ENCODE data around the gene PLCB1. TPM values are rescaled to one million over a fixed set of nuclear protein-coding genes. Genes with fewer than 3 reads are reported as not detected.
"Not testable (repeated sequence)": the region's sequence is repeated elsewhere in the genome, so short reads cannot be mapped to it uniquely, and the experiment has no call there.

Gene PLCB1
- total and polyA plus RNA-seq, 2 of the 4 experiments (the other 2 are of a cell fraction) = 5.6 to 16.1 TPM

DNA sequence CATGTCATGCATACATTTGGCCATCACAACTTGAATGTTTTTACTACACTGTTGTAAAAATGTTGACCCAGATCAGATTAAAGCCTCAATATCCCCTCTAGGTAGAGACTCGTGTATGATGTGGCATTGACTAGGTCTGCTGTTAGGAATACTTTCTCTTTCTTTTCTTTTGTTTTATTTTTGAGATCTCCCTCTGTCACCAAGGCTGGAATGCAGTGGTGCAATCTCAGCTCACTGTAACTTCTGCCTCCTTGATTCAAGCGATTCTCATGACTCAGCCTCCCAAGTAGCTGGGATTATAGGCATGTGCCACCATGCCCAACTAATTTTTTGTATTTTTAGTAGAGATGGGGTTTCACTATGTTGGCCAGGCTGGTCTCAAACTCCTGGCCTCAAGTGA is 334.7 kb downstream of the PLCB1 start:
- H3K18ac ChIP-seq (ENCODE audit: low read depth, low read length); H3K27me3 ChIP-seq (ENCODE audit: control insufficient read depth, insufficient read depth, low read length); H3K36me3 ChIP-seq (ENCODE audit: control insufficient read depth, insufficient read depth, low read length); H3K27ac ChIP-seq (ENCODE audit: insufficient read depth, low read length); H3K23ac ChIP-seq (ENCODE audit: low read depth, low read length); H3K4ac ChIP-seq (ENCODE audit: low read depth, low read length); dilution Hi-C loops (cut with HindIII; ENCODE audit: low sequenced_read_pairs, unreplicated experiment); H3K4me3 ChIP-seq (ENCODE audit: insufficient read depth, low read depth, low read length); H4K8ac ChIP-seq (ENCODE audit: low read depth in 2 of 2, low read length in 2 of 2); H2BK5ac ChIP-seq (ENCODE audit: low read depth, low read length, poor library complexity, severe bottlenecking); H2BK15ac ChIP-seq (ENCODE audit: low read depth, low read length); H4K5ac ChIP-seq (ENCODE audit: low read depth, low read length); in situ Hi-C loops (cut with MboI; ENCODE audit: low sequenced_read_pairs); H3K79me1 ChIP-seq (ENCODE audit: low read depth in 1 of 2, low read length in 2 of 2); H2BK20ac ChIP-seq (ENCODE audit: low read depth, low read length); H2AFZ ChIP-seq (replicated peaks; ENCODE audit: low read length, poor library complexity); H2AK9ac ChIP-seq (replicated peaks; ENCODE audit: low read depth, low read length, poor library complexity); H3K9ac ChIP-seq (ENCODE audit: low read depth, low read length); intact Hi-C loops (cut with micrococcal nuclease); H2BK120ac ChIP-seq (ENCODE audit: low read depth, low read length); H4K20me1 ChIP-seq (ENCODE audit: insufficient read depth, low read length); POLR2A ChIA-PET (ENCODE audit: unreplicated experiment); H2AK5ac ChIP-seq (ENCODE audit: low read depth, low read length); H3K14ac ChIP-seq (replicated peaks; ENCODE audit: low read depth, low read length); H3K9me1 ChIP-seq (ENCODE audit: insufficient read depth, low read length); BruUV-seq (replicated peaks); H3K9me3 ChIP-seq (ENCODE audit: control insufficient read depth, insufficient read depth, low read length); H3K4me1 ChIP-seq (ENCODE audit: control insufficient read depth, insufficient read depth, low read length); H4K91ac ChIP-seq (ENCODE audit: insufficient read depth, low read depth, low read length); H3K56ac ChIP-seq (ENCODE audit: extremely low read depth, insufficient read depth, low read length): not testable (repeated sequence)
- peak; percentile 65; the same call in 1 of the 2 replicates for TF ChIP-seq CEBPB (IDR thresholded peaks at IDR 0.05; ENCODE audit: low read depth, low read length)
- DNase-seq = peak; percentile 54
- H3K4me2 ChIP-seq (ENCODE audit: low read depth, low read length) = peak overlapping the region; percentile 56; the same call in 1 of the 2 replicates
- CTCF ChIA-PET = interaction anchor here (0.6 kb wide), 1 partner anchor 150 kb away, joined by 4 read pairs; no protein-coding TSS in a partner anchor
- ATAC-seq (ENCODE audit: low read depth) = peak; percentile 65
- WGBS, 2 experiments (ENCODE audit: extremely low coverage in 2 of 2, insufficient read length in 1 of 2) = no CpG with 5 or more reads among the region's 2 CpGs
